Testis (tissue), 2 donors: ENCODE results near the gene KHDC3L.

ENCODE experiments used
- POLR2A ChIP-seq: fragments of 450-650 bp; IDR thresholded peaks from one replicate; pipeline ENCODE4 v1.6.1; 2017; ENCODE audit warnings: antibody characterized with exemption, mild to moderate bottlenecking, moderate library complexity
- TF ChIP-seq, protein P1 (sequence below), 3 experiments: fragments of 450-650 bp in 2 of 3; fragments of 200-600 bp in 1 of 3; sonication (generic) in 1 of 3; IDR thresholded peaks; one replicate each; pipeline ENCODE4 v1.5.1; 2016 to 2019; ENCODE audit warnings: antibody characterized with exemption in 3 of 3, mild to moderate bottlenecking in 2 of 3, moderate library complexity in 1 of 3

DNA sequence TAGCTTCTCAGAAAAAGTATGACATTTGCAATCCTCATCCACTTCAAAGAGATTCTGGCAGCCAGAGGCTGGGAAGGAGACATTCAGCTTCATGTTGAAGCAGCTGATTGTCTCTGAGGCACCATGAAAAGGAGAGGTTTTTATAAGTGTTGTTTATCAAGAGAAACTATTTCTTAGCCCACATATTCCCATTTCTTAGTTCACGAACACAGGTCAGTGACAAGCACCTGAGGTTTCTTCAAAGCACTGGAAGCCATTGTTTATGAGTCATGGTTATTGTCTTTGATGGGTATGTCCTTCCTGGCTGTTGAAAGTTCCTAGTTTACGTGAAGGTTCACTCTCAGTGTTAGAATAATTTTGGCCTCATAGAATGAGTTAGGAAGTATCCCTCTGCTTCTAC is 29.2 kb downstream of the KHDC3L start:
- TF ChIP-seq, protein P1, sequence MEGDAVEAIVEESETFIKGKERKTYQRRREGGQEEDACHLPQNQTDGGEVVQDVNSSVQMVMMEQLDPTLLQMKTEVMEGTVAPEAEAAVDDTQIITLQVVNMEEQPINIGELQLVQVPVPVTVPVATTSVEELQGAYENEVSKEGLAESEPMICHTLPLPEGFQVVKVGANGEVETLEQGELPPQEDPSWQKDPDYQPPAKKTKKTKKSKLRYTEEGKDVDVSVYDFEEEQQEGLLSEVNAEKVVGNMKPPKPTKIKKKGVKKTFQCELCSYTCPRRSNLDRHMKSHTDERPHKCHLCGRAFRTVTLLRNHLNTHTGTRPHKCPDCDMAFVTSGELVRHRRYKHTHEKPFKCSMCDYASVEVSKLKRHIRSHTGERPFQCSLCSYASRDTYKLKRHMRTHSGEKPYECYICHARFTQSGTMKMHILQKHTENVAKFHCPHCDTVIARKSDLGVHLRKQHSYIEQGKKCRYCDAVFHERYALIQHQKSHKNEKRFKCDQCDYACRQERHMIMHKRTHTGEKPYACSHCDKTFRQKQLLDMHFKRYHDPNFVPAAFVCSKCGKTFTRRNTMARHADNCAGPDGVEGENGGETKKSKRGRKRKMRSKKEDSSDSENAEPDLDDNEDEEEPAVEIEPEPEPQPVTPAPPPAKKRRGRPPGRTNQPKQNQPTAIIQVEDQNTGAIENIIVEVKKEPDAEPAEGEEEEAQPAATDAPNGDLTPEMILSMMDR (IDR thresholded peaks at IDR 0.05): no peak
- no peak for TF ChIP-seq POLR2A
